NCI-H524 (cell line): ENCODE data around the gene CEACAM7.
"Not testable (repeated sequence)": the region's sequence is repeated elsewhere in the genome, so short reads cannot be mapped to it uniquely, and the experiment has no call there.

Experiments used
- DNase-seq, 2 experiments: peaks; one replicate each; lab custom pipeline; 2025; lab: John Stamatoyannopoulos, UW

CEACAM7 gene

GRCh38 chr19:41688098-41688497, at the start of gene CEACAM7:
CEACAM7 (minus strand) TSS chr19:41688270; CDS start chr19:41688165, 105 bp downstream.
- DNase-seq: no peak

GRCh38 chr19:41735071-41735600, 47.1 kb upstream of the CEACAM7 start:
- DNase-seq: no peak

GRCh38 chr19:41734585-41734984, 46.5 kb upstream of the CEACAM7 start:
- no peak for DNase-seq

GRCh38 chr19:41734156-41734555, 46.1 kb upstream of the CEACAM7 start:
- DNase-seq: no peak

GRCh38 chr19:41726493-41726892, 38.4 kb upstream of the CEACAM7 start:
- DNase-seq: no peak

- no peak for DNase-seq
Measured at GRCh38 chr19:41720103-41720502, 32.0 kb upstream of the CEACAM7 start.

GRCh38 chr19:41718761-41719160, 30.7 kb upstream of the CEACAM7 start:
- DNase-seq: no peak

GRCh38 chr19:41714598-41714997, 26.5 kb upstream of the CEACAM7 start:
- no peak for DNase-seq

GRCh38 chr19:41711376-41712261, 23.5 kb upstream of the CEACAM7 start:
- no peak for DNase-seq

GRCh38 chr19:41709951-41710645, 22.0 kb upstream of the CEACAM7 start:
- no peak for DNase-seq

GRCh38 chr19:41709516-41709915, 21.4 kb upstream of the CEACAM7 start:
- not testable (repeated sequence) for DNase-seq

- no peak for DNase-seq
Measured at GRCh38 chr19:41708481-41708880, 20.4 kb upstream of the CEACAM7 start, which contains the start of gene CEACAM5. CEACAM5 (plus strand) TSS chr19:41708626; CDS start chr19:41708732, 106 bp downstream.

- DNase-seq: no peak
Measured at GRCh38 chr19:41707871-41708371, 19.9 kb upstream of the CEACAM7 start.

GRCh38 chr19:41707502-41707812, 19.4 kb upstream of the CEACAM7 start:
- no peak for DNase-seq

GRCh38 chr19:41706741-41707501, 18.9 kb upstream of the CEACAM7 start:
- DNase-seq: peak in 1 of 2 experiments; percentile 26

- no peak for DNase-seq
Measured at GRCh38 chr19:41705393-41706174, 17.5 kb upstream of the CEACAM7 start.

- no peak for DNase-seq
Measured at GRCh38 chr19:41703602-41704293, 15.7 kb upstream of the CEACAM7 start.

- no peak for DNase-seq
Measured at GRCh38 chr19:41702171-41702651, 14.1 kb upstream of the CEACAM7 start.

- DNase-seq: no peak
Measured at GRCh38 chr19:41701401-41702075, 13.5 kb upstream of the CEACAM7 start.
